A673 (cell line): ENCODE measurements around the gene FLYWCH1.

ENCODE experiments used
- CTCF ChIP-seq: fragments of 300-800, 200-600 bp; sonication (generic); conservative IDR thresholded peaks from 2 replicates; pipeline ENCODE4 v1.5.1; 2017; ENCODE audit warnings: low read depth, mild to moderate bottlenecking, antibody characterized with exemption, low read length, moderate library complexity, mixed read lengths
- EZH2 ChIP-seq: fragments of 200-600 bp; sonication (generic); IDR thresholded peaks from 2 replicates; pipeline ENCODE4 v1.6.1; 2017; ENCODE audit warnings: borderline replicate concordance, low read depth, mild to moderate bottlenecking, mixed read lengths, antibody characterized with exemption, low read length; ENCODE audit not compliant: poor library complexity, severe bottlenecking

GRCh38 chr16:2898831-2899563, 12.7 kb upstream of the FLYWCH1 start:
- no peak for TF ChIP-seq EZH2
- TF ChIP-seq CTCF, result no peak
